ENCODE measurements around the gene SPRY4. TPM values are rescaled to one million over a fixed set of nuclear protein-coding genes. Genes with fewer than 3 reads are reported as not detected.

The SPRY4 gene
- total RNA-seq, 1 donor from 2014 or later: 36.9 TPM

DNA sequence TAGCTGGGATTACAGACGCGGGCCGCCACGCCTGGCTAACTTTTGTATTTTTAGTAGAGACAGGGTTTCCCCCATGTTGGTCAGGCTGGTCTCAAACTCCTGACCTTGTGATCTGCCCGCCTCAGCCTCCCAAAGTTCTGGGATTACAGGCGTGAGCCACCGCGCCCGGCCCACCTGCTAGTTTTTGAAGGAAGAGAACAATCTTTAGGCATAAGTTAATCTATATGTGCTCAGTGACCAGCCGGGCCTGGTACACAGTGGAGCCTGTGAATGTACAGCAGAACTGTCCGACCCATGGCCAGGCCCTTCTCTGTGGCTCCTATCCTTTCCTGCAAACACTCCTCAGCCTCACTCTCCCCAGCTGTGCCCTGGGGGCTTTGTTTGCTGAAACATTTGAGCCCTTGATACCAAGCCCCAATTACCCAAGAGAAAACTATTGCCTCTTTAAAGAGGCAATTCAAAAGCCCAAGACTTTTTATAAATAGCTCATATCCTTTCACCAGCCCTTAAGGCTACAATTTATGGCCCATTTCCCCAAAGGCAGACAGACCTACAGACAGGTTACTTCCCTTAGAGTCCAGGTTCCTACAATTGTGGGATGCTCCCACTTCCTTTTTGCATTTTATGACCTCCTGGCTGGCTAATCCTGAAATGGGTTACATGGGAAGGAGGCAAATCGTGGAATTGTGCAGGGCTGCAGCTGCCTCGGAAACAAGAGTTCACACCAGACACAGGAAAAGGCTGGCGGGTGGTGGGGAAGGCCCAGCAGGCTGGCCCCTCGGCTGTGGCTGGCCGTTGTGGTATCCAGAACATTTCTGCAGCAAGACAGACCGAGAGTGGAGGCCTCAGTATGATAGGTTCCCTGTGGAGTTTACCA, 37.5 kb downstream of the SPRY4 start:
- Histone ChIP-seq H3K27me3 (ENCODE audit: control insufficient read depth, insufficient read depth, low read length) (no peaks in the 10 kb centered on the region), H3K4me3 (ENCODE audit: low read depth, low read length) (no peak overlapping the region)

DNA sequence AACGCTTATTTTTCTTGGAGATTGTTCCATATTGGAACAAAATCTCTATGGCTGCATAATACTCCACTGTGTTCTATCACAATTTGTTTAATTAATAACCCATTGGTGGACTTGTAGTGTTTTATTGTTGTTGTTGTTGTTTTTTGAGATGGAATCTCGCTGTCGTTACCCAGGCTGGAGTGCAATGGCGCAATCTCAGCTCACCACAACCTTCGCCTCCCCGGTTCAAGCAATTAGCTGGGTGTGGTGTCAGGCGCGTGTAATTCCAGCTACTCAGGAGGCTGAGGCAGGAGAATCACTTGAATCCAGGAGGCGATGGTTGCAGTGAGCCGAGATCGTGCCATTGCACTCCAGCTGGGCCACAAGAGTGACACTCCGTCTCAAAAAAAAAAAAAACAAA, 38.7 kb downstream of the SPRY4 start:
- no peak for TF ChIP-seq CTCF (IDR thresholded peaks at IDR 0.05; ENCODE audit: insufficient read depth, low read length, poor library complexity, severe bottlenecking)
- no peaks in the 10 kb centered on the region for H3K27me3 ChIP-seq (ENCODE audit: control insufficient read depth, insufficient read depth, low read length)
- DNase-seq (ENCODE audit: low read depth): no peak
- H3K36me3 ChIP-seq (ENCODE audit: control insufficient read depth, insufficient read depth, low read length): no peaks in the 10 kb centered on the region
- no peak overlapping the region for H3K4me3 ChIP-seq (ENCODE audit: low read depth, low read length)

More for the DNA sequence above, 37.5 kb downstream of the SPRY4 start:
- DNase-seq (ENCODE audit: low read depth): no peak
- no peak for TF ChIP-seq CTCF (IDR thresholded peaks at IDR 0.05; ENCODE audit: insufficient read depth, low read length, poor library complexity, severe bottlenecking)
- no peaks in the 10 kb centered on the region for H3K36me3 ChIP-seq (ENCODE audit: control insufficient read depth, insufficient read depth, low read length)

DNA sequence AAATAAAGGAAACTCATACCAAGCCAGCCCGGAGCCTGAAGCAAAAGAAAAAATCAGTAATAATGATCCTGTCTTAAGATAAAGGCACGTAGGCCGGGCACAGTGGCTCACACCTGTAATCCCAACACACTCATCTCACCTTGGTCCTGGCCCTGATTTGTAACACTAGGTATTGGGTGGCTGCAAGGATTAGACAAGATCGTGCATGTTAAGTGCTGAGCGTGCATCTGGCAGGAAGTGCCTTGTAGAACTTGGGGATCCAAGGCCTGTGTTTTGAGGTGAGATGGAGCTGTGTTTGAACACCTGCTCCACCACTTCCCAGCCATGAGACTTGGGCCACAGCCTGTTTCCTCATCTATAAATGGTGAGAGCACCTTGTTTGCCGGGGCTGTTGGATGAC, 41.5 kb downstream of the SPRY4 start:
- TF ChIP-seq CTCF (IDR thresholded peaks at IDR 0.05; ENCODE audit: insufficient read depth, low read length, poor library complexity, severe bottlenecking): no peak
- no peaks in the 10 kb centered on the region for H3K36me3 ChIP-seq (ENCODE audit: control insufficient read depth, insufficient read depth, low read length)
- DNase-seq (ENCODE audit: low read depth): no peak
- H3K27me3 ChIP-seq (ENCODE audit: control insufficient read depth, insufficient read depth, low read length): no peaks in the 10 kb centered on the region
- H3K4me3 ChIP-seq (ENCODE audit: low read depth, low read length): no peak overlapping the region

GRCh38 chr5:142281966-142282365, 42.9 kb downstream of the SPRY4 start:
- DNase-seq (ENCODE audit: low read depth): no peak
- no peaks in the 10 kb centered on the region for H3K36me3 ChIP-seq (ENCODE audit: control insufficient read depth, insufficient read depth, low read length)
- no peaks in the 10 kb centered on the region for H3K27me3 ChIP-seq (ENCODE audit: control insufficient read depth, insufficient read depth, low read length)
- no peak overlapping the region for H3K4me3 ChIP-seq (ENCODE audit: low read depth, low read length)
- TF ChIP-seq CTCF (IDR thresholded peaks at IDR 0.05; ENCODE audit: insufficient read depth, low read length, poor library complexity, severe bottlenecking): no peak

GRCh38 chr5:142281008-142281367, 43.8 kb downstream of the SPRY4 start:
- TF ChIP-seq CTCF (IDR thresholded peaks at IDR 0.05; ENCODE audit: insufficient read depth, low read length, poor library complexity, severe bottlenecking): no peak
- DNase-seq (ENCODE audit: low read depth): no peak
- H3K4me3 ChIP-seq (ENCODE audit: low read depth, low read length): no peak overlapping the region
- no peaks in the 10 kb centered on the region for H3K36me3 ChIP-seq (ENCODE audit: control insufficient read depth, insufficient read depth, low read length)
- no peaks in the 10 kb centered on the region for H3K27me3 ChIP-seq (ENCODE audit: control insufficient read depth, insufficient read depth, low read length)

Measured in kidney epithelial cell (primary cell).